Measurements from ENCODE around the gene CCNA2. TPM values are rescaled to one million over a fixed set of nuclear protein-coding genes. Genes with fewer than 3 reads are reported as not detected.

Gene CCNA2
- polyA plus RNA-seq, 1 experiment: 18.6 TPM

DNA sequence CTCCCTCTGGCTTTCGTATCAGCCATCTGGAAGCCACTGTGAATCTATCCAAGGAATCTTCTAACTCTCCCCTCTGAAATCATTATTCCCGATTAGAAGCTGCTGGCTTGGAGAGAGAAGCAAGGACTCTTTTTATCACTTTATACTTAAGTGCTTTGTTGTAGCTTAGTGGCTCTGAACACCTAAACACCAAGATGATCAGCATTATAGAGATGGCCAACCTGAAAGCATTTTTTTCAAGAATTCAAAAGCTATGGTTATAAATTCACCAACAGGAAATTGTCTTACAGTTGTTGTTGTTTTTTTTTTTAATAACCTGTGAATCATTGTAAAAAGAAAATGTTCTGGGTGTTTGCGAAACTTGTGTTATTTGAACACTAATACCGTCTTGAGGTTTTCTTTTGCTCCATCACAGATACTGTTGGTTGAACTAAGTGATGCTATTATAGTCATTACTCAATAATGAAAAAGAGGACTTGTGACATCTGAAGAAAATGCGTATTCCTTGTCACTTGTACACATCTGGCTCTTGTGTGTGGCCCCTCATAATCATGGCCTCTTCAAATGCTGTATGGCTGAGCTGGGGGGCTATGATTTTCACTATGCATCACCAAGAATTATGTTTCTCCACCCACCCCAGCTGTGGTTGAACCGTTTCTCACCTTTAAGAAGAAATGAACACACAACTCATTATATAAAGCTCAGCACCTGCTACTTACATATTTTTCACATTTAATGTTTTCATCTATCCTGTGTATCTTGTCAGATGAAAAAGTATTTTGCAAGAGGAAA, 46.9 kb downstream of the CCNA2 start:
- no peaks in the 10 kb centered on the region for H3K9me3 ChIP-seq (ENCODE audit: control insufficient read depth, insufficient read depth, low read length)
- no peak for TF ChIP-seq CTCF (IDR thresholded peaks at IDR 0.05; ENCODE audit: low read depth, low read length)
- ChIA-PET POLR2A (interaction anchor here (2.8 kb wide), 1 partner anchor 14 kb away, joined by 18 read pairs; no protein-coding TSS in a partner anchor), CTCF (interaction anchor here (0.7 to 1.4 kb wide), 3 partner anchors 14 to 1257 kb away, joined by 3 to 4 read pairs (median 3); no protein-coding TSS in a partner anchor)
- no peak for DNase-seq (ENCODE audit: low read depth, low spot score)
- H3K4me3 ChIP-seq (ENCODE audit: low read depth, low read length): no peak overlapping the region
- H3K27ac ChIP-seq (ENCODE audit: low read depth, low read length): no peak overlapping the region
- no peaks in the 10 kb centered on the region for H3K27me3 ChIP-seq (ENCODE audit: control insufficient read depth, insufficient read depth, low read length)

DNA sequence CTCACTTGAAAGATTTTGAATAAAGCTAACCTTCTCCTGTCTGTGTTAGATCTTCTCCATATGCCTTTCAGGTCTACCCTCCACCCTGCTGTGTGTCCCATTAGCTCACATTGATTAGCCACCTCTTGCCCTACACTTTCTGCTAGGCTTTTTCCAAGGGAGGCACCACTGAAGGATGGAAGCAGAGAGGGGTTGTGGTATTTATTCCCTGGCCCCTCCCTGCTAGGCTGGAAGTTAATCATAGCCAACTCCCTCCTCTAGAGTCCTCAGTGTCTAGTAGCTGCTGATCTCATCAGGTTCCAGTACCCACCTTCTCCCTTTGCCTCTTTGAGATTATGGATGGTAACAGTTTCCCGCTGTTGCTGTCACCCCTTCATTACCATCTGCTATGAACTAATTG, 49.8 kb downstream of the CCNA2 start:
- Histone ChIP-seq H3K9me3 (ENCODE audit: control insufficient read depth, insufficient read depth, low read length) (no peaks in the 10 kb centered on the region), H3K27ac (ENCODE audit: low read depth, low read length) (no peak overlapping the region), H3K4me3 (ENCODE audit: low read depth, low read length) (no peak overlapping the region), H3K27me3 (ENCODE audit: control insufficient read depth, insufficient read depth, low read length) (no peaks in the 10 kb centered on the region)
- ChIA-PET CTCF (no interaction called here), POLR2A (no interaction called here)
- no peak for TF ChIP-seq CTCF (IDR thresholded peaks at IDR 0.05; ENCODE audit: low read depth, low read length)
- no peak for DNase-seq (ENCODE audit: low read depth, low spot score)

DNA sequence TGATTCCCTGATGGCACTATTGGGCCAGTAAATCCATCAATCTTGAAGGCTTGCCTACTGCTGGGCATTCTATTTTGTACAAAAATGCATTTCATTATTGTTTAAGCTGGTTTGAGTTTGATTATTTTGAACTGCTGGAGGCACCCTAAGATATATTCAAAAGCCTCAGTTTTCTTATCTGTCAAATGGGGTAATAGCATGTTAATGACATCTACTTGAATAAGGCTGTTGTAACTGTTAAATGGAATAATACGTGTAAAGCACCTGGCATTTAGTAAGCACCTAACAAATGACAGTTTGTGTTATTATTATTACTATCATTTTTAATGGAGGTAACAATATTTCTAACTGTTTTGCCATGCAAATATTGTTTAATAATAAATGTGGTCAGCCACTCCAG, 51.8 kb downstream of the CCNA2 start:
- no peak for TF ChIP-seq CTCF (IDR thresholded peaks at IDR 0.05; ENCODE audit: low read depth, low read length)
- no peaks in the 10 kb centered on the region for H3K9me3 ChIP-seq (ENCODE audit: control insufficient read depth, insufficient read depth, low read length)
- CTCF ChIA-PET: no interaction called here
- H3K27me3 ChIP-seq (ENCODE audit: control insufficient read depth, insufficient read depth, low read length): no peaks in the 10 kb centered on the region
- POLR2A ChIA-PET: no interaction called here
- no peak overlapping the region for H3K27ac ChIP-seq (ENCODE audit: low read depth, low read length)
- no peak for DNase-seq (ENCODE audit: low read depth, low spot score)
- H3K4me3 ChIP-seq (ENCODE audit: low read depth, low read length): no peak overlapping the region

DNA sequence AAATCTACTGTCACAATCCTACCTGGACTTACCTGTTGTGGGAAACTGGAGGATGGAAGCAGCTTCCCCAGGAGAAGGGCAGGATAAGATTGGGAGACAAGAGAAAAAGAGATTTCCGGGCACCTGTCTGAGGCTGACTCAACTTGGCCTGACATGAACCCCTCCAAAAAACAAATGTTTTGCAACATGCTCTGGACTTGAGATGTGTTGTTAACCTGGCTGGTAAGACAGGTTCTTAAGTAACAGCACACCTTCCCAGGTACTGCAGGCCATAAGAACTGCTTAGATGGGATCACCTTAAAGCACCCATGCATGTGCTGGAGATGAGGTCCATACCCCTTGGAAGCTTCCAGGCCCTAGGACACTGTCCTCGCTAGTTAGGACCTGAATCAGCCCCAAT, 54.3 kb downstream of the CCNA2 start:
- POLR2A ChIA-PET: no interaction called here
- no peaks in the 10 kb centered on the region for H3K27me3 ChIP-seq (ENCODE audit: control insufficient read depth, insufficient read depth, low read length)
- no peak for DNase-seq (ENCODE audit: low read depth, low spot score)
- TF ChIP-seq CTCF (IDR thresholded peaks at IDR 0.05; ENCODE audit: low read depth, low read length): no peak
- no peaks in the 10 kb centered on the region; the same call in 1 of the 2 replicates for H3K9me3 ChIP-seq (ENCODE audit: control insufficient read depth, insufficient read depth, low read length)
- CTCF ChIA-PET: no interaction called here
- no peak overlapping the region for H3K4me3 ChIP-seq (ENCODE audit: low read depth, low read length)
- no peak overlapping the region for H3K27ac ChIP-seq (ENCODE audit: low read depth, low read length)

DNA sequence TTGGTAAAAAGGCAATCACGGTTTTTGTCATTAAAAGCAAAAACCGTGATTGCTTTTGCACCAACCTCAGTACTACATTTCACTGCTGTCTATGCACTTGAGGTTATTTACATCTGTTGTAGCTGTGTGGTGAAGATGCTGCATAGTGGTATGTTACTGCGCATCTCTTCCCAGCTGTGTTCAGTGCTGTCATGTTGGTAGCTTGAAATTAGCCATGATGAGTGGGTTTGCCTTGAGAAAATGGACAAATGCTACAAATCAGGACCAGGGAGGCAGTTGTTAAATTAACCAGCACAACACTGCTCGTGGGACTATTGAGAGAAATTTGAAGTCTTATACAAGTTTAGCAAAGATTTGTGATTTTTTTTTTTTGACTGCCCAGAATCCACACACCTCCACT, 56.5 kb downstream of the CCNA2 start:
- CTCF ChIA-PET: interaction anchor here (1.0 kb wide), 1 partner anchor 31 kb away, joined by 3 read pairs; no protein-coding TSS in a partner anchor
- no peak overlapping the region for H3K27ac ChIP-seq (ENCODE audit: low read depth, low read length)
- POLR2A ChIA-PET: no interaction called here
- H3K9me3 ChIP-seq (ENCODE audit: control insufficient read depth, insufficient read depth, low read length): no peaks in the 10 kb centered on the region; the same call in 1 of the 2 replicates
- H3K27me3 ChIP-seq (ENCODE audit: control insufficient read depth, insufficient read depth, low read length): no peaks in the 10 kb centered on the region
- no peak for TF ChIP-seq CTCF (IDR thresholded peaks at IDR 0.05; ENCODE audit: low read depth, low read length)
- H3K4me3 ChIP-seq (ENCODE audit: low read depth, low read length): no peak overlapping the region
- no peak for DNase-seq (ENCODE audit: low read depth, low spot score)
